Measurements from ENCODE around the gene CCDC136.

- TF ChIP-seq POLR2AphosphoS5 (IDR thresholded peaks at IDR 0.05; ENCODE audit: borderline replicate concordance, low read depth, low read length) (no peak), EZH2 (IDR thresholded peaks at IDR 0.05) (no peak)
Measured at GRCh38 chr7:128763541-128763940, 28.2 kb upstream of the CCDC136 start.

Data from SK-N-MC (cell line).